ENCODE measurements around the gene ISX.

Gene ISX

DNA sequence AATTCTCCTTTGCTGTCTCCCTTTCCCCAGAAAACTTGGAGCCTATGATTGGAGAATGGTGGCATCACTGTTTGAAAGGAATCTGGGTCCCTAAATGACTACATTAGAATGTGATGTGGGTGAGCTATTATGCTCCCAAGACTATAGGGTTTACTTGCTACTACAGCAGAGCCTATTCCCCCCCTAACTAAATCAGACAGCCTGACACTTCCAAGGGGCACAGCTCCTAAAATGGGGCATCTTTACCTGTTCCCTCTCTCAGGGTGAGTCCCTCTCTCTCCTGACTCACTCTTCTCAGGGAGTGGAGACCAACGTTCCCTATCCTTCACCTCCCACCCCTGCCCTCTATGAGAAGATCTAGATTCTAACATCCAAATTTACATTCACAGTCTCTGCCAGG is 775 bp upstream of the ISX start:
- TF ChIP-seq, protein P1, sequence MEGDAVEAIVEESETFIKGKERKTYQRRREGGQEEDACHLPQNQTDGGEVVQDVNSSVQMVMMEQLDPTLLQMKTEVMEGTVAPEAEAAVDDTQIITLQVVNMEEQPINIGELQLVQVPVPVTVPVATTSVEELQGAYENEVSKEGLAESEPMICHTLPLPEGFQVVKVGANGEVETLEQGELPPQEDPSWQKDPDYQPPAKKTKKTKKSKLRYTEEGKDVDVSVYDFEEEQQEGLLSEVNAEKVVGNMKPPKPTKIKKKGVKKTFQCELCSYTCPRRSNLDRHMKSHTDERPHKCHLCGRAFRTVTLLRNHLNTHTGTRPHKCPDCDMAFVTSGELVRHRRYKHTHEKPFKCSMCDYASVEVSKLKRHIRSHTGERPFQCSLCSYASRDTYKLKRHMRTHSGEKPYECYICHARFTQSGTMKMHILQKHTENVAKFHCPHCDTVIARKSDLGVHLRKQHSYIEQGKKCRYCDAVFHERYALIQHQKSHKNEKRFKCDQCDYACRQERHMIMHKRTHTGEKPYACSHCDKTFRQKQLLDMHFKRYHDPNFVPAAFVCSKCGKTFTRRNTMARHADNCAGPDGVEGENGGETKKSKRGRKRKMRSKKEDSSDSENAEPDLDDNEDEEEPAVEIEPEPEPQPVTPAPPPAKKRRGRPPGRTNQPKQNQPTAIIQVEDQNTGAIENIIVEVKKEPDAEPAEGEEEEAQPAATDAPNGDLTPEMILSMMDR (IDR thresholded peaks at IDR 0.05; ENCODE audit: low read depth, low read length, missing control alignments), result no peak
- no peak for DNase-seq (ENCODE audit: extremely low read depth, low read depth)
- no peak overlapping the region for H3K4me3 ChIP-seq (replicated peaks; ENCODE audit: low read depth, low read length)

DNA sequence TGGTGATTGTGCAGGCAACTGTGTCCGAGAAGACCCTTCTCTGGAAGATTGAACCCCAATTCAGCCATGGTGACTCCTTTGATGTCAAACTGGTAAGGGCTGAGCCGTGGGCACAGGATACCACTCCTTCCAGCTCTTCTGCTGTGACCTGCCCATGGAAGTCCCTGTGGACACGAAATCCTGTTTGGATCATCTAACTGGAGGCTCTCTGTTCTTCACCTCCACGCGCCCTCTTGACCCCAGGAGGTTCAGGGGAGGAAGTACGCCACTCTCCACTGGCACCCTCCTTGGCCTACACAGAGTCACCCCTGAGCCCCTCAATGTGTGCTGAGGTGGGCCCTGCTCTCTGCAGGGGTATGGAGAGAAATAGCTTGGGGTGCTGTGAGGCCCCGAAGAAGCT is 810 bp downstream of the ISX start:
- DNase-seq (ENCODE audit: extremely low read depth, low read depth), result no peak
- TF ChIP-seq, protein P1 (IDR thresholded peaks at IDR 0.05; ENCODE audit: low read depth, low read length, missing control alignments), result no peak
- no peak overlapping the region for H3K4me3 ChIP-seq (replicated peaks; ENCODE audit: low read depth, low read length)

DNA sequence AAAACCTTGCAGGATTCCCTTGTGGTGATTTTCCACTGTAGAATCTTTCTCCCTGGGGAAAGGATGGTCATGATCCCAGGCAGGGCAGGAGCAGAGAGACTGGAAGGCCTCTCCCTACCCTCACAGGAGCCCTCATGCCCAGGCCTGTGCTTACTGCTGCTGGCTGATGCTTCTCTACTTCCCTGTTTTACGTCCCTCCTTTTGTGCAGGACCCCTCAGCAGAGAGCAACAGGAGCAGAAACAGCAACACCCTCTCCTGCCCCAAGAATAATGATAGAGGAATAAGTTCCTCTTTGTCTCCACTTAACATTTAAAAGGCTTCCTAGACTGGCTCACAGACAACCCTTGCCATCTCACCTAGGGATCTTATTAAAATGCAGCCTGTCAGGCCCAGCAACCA is 3.6 kb downstream of the ISX start:
- H3K4me3 ChIP-seq (replicated peaks; ENCODE audit: low read depth, low read length), result no peak overlapping the region
- TF ChIP-seq, protein P1 (IDR thresholded peaks at IDR 0.05; ENCODE audit: low read depth, low read length, missing control alignments), result no peak
- DNase-seq (ENCODE audit: extremely low read depth, low read depth), result no peak

DNA sequence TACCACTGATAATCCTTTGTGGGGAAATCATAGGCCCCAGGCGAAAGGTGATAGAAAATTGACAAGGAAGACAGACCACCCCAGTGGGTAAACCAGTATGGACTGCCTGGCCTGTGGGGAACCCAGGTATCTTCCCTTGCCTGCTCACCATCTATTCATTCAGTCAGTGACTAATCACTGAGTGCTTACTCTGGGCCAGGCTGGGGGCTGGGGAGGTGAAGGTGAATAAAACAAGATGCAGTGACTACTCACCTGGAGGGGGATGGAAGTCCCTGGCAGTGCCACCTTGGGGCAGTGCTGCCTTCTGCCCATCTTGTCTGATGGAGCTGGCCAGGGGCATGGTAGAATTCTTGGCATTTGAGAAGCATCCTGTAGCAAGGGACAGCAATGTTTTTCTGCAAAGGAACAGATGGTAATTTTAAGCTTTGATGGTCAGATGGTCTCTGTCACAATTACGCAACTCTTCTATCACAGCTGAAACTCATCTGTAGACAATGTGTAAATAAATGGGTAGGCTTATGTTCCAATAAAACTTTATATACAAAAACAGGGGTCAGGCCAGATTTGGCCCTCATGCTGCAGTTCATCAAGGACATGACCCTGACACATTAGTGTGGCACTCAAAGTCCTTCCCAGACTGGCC is 4.6 kb downstream of the ISX start:
- no peak for DNase-seq (ENCODE audit: extremely low read depth, low read depth)
- TF ChIP-seq, protein P1 (IDR thresholded peaks at IDR 0.05; ENCODE audit: low read depth, low read length, missing control alignments), result no peak

DNA sequence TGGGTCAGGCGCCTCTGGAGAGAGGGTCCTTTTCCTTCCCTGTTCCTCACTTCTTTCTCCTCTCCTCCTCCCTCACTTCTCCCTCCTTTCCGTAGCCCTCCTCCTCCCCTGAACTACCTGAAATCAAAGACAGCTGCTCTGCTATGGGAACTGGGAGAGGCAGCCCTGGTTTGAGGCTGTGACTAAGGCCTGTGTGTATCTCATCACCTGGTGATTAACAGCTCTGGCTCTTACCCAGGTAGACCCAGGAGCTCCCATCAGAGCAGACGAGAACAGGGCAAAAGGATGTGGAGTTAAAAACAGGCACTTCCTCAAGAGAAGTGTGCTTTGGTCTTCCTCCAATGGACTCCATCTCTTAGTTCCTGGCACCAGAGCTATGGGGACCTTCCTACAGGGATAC is 5.8 kb downstream of the ISX start:
- DNase-seq (ENCODE audit: extremely low read depth, low read depth), result no peak
- H3K4me3 ChIP-seq (replicated peaks; ENCODE audit: low read depth, low read length), result no peak overlapping the region

More for the DNA sequence above, 4.6 kb downstream of the ISX start:
- H3K4me3 ChIP-seq (replicated peaks; ENCODE audit: low read depth, low read length), result no peak overlapping the region

DNA sequence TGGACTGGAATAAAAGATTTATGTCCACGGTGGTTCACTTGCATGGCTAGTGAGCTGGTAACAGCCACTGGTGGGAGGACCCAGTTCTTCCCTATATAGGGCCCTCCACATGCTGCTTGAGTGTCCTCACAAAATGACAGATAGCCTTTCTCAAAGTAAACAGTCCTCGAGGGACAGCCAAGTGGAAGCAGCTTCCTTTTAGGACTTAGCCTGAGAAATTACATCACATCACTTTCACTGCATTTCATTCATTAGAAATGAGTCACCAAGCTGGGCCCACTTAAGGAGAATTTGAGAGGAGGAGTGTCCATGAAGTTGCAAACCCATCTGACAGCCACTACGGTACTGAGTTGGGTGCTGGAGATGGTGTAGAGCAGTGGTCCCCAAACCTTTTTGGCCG is 7.0 kb downstream of the ISX start:
- DNase-seq (ENCODE audit: extremely low read depth, low read depth), result no peak
- TF ChIP-seq, protein P1 (IDR thresholded peaks at IDR 0.05; ENCODE audit: low read depth, low read length, missing control alignments), result no peak

More for the DNA sequence above, 5.8 kb downstream of the ISX start:
- TF ChIP-seq, protein P1 (IDR thresholded peaks at IDR 0.05; ENCODE audit: low read depth, low read length, missing control alignments), result no peak

DNA sequence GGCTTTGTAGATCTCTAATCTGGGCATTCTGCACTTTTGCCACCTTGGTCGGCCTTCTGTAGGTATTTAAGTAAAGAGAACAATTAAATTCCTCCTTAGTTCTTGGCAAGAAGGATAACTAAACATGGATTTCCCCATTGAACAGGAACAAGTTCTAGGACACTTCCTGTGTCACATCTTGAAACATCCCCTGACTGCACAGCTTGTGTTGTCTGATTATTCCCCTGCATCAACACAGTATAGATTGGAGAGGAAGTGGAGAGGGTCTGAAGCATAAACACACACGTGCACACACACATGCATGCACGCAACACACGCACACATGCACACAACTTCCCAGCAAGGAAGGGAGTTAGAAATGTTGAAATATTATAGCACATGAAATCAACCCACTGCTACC is 8.6 kb downstream of the ISX start:
- DNase-seq (ENCODE audit: extremely low read depth, low read depth), result no peak
- H3K4me3 ChIP-seq (replicated peaks; ENCODE audit: low read depth, low read length), result no peak overlapping the region

More for the DNA sequence above, 7.0 kb downstream of the ISX start:
- no peak overlapping the region for H3K4me3 ChIP-seq (replicated peaks; ENCODE audit: low read depth, low read length)

More for the DNA sequence above, 8.6 kb downstream of the ISX start:
- TF ChIP-seq, protein P1 (IDR thresholded peaks at IDR 0.05; ENCODE audit: low read depth, low read length, missing control alignments), result no peak

All from HFF-Myc (cell line).